HG02759 (cell line): ENCODE measurements around the gene OR2T27.
A peak's percentile ranks its signal among the peaks of the same experiment; 100 is the strongest.
"Not testable (repeated sequence)": the region's sequence is repeated elsewhere in the genome, so short reads cannot be mapped to it uniquely, and the experiment has no call there.

Experiments used
- ATAC-seq: cut with Tn5 transposase; IDR thresholded peaks from one replicate; pipeline ENCODE4 v1.9.1; 2021; ENCODE audit warnings: mild to moderate bottlenecking, moderate library complexity; ENCODE audit not compliant: unreplicated experiment

Gene OR2T27

DNA sequence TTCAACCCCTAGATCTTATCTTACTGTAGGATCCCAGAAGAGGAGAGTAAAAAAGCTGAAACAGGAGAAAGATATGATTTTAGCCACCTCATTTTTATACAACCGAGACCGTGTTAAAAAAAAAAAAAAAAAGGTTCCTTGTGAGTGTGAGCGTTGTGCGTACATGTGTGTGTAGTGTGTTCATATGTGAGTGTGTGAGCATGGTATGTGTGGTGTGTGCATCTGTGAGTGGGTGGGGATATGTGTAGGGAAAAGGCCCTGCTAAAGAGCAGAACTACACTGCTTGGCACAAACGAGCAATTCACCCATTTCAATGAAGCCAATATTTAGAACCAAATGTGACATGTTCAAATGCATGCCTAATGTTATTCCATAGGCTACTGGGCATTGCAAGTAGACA is 13.7 kb downstream of the OR2T27 start:
- ATAC-seq: not testable (repeated sequence)

DNA sequence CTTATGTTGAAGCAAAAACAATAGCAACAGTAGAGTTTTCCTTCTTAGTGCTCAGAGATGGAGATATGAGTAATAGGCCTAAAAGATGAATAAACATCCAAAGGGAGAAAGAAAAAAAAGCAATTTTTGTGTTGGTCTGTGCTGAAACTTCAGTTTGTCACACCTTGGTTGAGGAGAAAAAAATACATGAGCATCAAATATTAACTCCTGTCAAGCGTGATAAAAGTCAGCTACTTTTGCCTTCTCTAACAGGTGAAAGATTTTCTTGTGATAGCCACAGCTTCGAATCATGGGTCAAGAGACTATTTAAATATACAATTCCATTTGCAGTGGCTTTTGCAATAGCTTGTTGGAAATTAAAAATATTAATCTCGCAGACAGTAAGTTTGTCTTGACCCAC is 14.4 kb downstream of the OR2T27 start:
- ATAC-seq: peak; percentile 35

DNA sequence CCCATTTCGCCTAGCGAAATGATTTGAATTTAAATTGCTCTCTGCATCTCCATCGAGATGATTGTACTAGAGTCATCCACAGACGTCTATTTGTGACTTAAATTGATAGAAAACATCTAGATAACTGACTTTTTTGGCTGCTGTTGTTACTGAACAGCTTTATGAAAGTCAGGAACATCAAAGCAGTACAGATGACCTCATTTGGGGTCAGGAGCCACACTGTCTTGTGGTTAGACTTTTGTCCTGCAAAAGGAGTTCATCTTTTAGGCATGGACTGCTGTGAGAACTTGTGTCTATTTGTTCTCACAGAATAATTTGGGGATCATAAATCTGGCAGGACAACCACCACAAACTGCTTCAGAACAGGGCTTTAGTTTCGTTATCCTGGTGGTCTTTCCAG is 15.7 kb downstream of the OR2T27 start:
- peak; percentile 34 for ATAC-seq

DNA sequence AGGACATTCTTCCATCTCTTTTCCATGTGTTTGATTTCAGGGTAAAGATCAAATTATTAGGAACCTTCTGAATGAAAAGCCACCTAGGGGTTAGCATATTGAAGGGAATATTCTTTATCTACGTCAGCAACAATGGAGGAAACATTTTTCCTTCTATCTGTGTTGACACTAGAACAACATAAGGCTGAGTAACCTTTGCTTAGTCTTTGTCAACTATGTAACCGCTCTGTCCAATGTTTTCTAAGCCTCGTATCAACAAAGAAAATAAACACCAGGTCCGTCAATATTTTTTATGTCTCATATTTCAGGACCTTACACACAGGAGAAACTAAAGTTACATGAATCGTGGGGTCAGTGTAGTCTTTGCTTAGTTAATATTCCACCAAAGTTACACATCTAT is 18.7 kb downstream of the OR2T27 start:
- ATAC-seq: not testable (repeated sequence)

DNA sequence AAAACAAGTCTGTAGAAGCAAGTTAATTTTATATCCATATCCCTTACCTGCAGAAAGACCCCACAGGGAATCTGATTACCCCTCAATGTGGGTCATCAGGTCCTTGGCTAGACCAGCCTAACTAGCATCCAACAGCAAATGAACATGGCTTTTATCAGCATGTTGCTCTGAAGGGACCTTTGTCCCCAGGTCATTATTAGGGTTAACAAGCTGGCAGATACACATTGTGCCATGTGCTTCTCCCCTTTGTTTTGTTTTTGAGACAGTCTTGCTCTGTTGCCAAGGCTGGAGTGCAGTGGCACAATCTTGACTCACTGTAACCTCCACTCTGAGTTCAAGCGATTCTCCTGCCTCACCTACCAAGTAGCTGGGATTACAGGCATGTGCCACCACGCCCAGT is 20.3 kb downstream of the OR2T27 start, which contains the start of gene OR2T11:
Gene OR2T11 (minus strand): TSS at position 101 of the 400 bp plus-strand sequence. CDS start 7,963 bp downstream, outside the sequence.
- ATAC-seq: not testable (repeated sequence)

DNA sequence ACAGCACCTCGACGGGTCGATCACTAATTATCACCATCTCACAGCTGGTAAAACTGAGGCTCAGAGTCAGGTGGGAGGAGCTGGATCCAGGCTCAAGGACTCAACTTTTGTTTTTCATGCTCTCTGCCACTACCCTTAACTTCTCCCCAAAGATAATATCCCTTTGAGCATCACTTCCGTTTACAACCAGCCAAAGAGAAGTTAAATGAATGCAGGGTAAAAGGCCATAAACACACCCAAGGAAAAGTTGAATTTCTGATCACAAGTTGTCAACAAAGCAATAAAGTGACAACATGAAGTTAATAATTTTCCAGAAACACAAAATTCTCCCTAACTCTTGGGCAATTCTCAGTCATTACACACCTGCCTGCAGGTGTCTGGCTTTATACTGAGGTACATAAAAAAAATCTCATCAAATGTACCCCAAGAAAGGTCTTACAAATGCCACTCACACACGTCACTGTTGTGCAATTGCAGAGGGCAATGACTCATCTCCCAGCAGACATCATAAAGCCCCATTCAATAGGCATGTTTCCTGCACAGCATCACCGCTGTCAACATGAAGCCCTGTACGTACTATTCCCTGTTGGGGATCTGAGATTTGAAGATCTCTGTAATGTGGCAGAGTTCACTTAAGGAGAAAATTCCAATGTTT is 23.8 kb downstream of the OR2T27 start:
- ATAC-seq: no peak

DNA sequence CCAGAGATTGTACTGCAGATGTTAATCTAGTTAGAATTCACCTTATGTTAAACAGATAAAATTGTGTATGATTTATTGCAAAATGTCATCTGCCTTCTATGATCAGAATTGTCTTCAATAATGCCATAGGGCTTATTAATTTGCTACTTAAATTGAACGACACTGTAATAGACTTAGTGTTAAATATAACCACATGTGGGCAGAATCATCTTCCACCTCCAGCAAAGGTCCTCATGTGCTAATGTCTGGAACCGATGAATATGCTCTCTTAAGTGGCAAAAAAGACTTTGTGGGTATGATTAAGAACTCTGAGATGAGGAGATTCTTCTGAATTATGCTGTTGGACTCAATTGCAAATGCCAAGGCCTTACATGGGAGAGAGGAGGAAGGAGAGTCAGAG is 24.8 kb downstream of the OR2T27 start:
- no peak for ATAC-seq

DNA sequence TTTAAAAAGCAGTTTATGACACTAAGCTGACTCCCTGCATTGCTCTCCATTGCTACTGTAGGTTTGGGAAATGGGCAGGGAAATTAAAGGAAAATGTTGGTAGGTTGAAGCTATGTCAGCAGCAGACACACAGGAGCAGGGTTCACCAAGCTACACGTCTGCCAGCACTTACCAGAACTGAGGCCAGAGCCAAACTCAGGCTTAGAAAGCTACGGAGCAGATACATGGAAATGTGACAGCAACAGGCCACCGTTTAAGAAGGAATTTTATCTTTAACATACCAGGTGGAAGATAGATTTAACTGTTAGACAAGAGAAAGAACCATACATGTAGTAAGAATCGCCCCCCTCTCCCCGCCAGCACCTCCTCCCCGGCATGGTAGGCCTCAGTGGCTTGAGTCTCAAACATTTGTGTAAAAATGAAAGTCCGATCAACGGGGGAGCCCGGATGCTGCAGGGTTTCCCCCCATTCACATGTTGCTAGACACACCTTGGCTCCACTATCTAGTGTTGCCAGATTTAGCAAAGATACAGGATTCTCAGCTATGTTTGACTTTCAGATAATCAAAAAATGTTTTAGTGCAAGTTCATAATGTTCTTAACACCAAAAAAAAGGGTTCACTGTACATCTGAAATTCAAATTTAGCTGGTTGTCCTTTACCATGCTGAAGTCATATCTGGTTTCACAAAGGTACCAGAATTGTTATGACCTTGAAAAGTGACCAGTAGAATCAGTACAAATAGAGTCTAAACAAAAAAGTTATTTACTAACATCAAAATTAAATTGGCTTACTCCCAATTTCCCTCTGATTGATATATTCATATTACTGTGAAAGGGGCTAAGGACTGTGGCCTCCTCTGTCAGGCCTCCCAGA is 27.1 kb downstream of the OR2T27 start:
- peak; percentile 96 for ATAC-seq

DNA sequence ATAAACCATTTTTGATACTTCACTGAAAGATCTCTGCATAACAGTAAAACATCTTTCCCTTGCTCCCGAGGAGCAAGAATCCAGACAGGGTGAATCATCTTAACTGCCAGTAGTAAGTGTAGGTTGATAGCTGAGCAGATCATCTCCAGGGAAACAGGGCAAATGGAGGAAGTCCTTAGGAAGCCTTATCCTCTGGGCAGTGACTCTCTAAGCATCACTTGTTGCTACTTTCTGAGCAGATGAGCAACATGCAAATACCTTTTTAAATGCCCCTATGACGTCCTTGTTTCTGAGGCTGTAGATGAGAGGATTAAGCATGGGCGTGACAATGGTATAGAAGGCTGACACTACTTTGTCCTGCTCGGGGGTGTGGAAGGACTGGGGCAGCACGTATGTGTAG is 29.4 kb downstream of the OR2T27 start:
- no peak for ATAC-seq

DNA sequence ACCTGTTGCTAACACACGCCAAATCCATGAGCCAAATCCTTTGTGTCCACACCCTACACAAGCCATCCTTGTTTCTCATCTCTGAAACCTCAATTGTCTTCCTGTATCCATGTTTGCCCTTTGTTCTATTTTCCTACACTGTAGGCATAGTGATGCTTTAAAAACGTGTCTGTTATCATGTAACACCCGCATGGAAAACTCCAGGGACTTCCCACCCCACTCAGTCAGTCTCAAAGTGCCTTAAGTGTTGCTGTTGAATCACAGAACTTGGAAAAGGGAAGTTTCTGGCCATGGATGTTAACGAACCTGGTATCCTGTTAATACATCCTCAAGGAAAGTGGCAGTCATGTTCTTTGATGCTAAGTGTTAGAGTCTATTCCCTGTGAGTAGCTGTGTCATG is 30.2 kb downstream of the OR2T27 start:
- no peak for ATAC-seq

DNA sequence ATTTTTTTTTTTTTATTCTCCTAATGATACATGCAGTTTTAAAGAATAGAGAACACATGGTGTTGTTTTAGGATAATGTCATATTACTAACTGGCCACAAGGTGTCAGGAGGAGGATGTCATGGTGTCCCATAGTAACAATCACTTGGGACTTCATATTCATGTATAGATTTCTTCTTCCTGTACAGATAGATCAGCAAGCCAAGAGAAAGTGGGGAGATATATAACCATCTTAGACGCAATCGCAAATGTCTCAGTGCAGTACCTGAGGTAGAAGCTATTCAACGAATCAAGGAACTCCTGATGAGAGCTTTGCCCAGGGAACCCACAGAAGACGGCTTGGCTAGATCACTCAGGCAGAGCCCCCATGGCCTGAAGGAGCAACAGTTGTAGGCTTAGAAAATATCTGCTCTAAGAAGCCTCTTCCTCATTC is 32.7 kb downstream of the OR2T27 start:
- peak; percentile 91 for ATAC-seq

DNA sequence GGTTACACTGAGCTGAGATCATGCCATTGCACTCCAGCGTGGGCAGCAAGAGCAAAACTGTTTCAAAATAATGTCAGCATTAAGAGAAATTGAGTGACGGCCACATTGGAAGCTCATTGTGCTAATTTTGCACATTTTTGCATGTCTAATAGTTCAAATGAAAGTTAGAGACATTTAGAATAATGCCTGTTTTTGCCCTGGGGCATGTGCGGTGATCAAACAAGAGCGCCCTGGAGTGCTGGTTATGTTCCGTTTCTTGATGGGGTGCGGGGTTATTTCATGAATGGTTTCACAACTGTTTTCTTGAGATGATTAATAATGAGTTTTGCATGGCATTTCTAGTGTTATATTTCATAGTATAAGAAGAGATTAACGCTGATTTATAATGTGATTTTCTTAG is 33.6 kb downstream of the OR2T27 start:
- ATAC-seq: no peak

DNA sequence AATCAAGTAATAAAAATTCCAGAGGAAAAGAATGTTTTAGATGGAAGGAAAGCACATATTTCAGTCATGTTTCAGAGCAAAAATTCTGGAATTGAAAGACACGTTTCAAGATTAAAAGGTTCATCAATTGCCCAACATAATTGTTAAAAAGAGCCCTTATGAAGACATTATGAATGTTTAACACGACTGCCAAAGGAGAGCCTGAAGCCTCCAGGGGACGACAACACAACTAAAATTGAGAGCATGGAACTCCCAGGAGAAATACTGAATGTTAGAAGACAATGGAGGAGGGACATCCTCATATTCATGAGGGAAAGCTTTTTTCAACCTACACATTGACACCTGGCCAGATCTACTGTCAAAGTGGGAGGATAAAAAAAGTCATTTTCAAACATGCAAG is 36.5 kb downstream of the OR2T27 start:
- peak; percentile 41 for ATAC-seq

DNA sequence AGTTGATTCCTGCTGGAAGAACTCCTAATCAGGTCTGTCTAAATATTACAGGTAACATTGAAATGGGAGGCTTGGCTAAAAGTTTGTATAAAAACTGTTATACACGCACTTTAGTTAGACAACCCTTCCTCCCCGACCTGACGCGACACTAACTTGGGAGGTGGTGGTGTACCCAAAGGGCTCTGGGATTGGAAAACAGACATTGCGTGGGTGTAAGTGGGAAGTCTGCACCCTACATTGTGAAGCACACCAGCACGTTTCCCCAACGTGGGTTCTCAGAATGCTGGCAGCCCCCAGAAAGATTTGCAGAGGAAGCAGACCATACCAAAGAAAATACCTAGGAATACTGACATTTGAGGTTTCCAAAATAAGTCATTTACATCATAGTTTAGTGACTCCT is 37.2 kb downstream of the OR2T27 start:
- ATAC-seq: no peak

DNA sequence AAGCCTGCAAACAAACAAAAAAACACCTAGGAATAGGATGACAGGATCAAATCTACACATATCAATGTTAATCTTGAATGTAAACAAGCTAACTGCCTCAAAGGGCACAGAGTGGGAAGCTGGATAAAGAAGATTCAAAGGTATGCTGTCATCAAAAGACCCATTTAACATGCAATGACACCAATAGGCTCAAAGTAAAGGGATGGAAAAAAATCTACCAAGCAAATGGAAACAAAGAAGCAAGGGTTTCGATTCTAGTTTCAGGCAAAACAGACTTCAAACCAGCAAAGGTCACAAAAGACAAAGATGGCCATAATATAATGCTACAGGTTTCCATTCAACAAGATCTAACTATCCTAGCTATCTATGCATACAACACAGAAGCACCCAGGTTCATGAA is 41.6 kb downstream of the OR2T27 start:
- ATAC-seq: no peak

DNA sequence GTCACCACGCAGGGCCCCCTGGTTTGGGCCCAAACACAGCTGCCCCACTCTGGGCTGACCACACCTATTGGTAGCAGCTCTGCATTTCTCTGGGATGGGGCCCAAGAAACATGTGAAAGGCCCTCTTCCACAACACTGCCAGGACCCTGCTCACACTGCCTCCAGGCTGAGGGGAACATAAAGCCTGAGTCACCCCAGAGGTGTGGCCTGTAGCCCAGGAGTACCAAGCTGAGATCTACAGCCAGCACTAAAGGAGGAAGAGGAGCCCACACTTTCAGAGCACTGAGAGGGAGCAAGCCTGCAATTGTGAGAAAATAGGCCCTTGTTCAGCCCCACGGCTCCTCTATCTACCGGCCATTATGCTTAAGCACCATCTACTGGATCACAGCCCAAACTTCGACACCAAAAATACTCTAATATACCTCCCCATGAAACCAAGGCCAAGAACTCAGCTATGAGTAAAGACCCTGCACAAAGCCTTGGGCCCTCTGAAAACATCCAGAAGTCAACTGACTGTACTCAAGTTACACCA is 43.4 kb downstream of the OR2T27 start:
- no peak for ATAC-seq

DNA sequence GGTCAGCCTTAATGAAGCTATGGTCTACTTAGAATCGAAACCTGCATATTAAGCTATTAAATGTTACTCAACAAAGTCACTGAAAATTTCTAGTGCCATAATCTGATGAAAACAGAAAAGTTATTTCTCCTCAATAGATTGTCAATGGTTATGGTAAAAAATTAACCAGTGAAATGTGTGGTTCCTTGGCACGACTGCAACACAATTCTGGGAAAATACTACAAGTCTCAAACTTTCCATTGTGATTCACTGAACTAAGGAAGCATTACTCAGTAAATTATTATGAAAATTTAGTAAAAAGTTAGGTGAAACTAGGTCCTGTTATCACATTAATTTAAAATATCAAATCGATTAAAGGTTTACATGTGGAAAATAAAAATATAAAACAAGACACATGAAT is 45.0 kb downstream of the OR2T27 start:
- ATAC-seq: no peak
